Measurements from ENCODE around the gene SUGCT.

DNA sequence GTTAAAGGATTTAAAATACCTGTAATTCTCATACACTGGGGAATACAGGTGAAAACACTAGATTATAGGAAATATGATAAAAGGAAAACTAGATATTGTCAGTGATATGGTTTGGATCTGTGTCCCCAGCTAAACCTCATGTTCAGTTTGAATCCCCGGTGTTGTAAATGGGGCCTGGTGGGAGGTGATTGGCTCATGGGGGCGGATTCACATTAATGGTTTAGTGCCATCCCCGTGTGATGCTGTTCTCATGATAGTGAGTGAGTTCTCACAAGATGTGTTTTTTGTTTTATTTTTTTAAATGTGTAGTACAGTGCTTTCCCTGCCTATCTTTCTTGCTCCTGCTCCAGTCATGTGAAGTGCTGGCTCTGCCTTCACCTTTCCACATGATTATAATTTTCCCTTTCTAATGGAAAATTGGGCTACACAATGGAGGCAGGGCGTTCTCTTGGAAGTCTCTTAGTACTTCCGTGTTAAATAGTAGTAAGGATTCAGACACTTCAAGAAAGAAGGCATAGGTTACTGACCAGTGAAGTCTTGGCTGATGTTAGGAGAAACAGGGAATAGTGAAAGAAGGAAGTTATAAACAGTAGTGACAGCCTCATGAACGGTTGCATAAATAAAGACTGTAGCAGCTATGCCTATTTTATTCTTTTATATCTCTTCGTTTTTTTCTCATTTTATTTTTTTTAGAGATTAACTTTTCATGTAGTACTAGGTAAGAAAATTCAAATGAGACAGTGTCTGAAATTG is 386.4 kb downstream of the SUGCT start:
- no peak for TF ChIP-seq EZH2 (IDR thresholded peaks at IDR 0.05; ENCODE audit: borderline replicate concordance, low read depth, low read length, poor library complexity, severe bottlenecking)
- TF ChIP-seq, protein P1, sequence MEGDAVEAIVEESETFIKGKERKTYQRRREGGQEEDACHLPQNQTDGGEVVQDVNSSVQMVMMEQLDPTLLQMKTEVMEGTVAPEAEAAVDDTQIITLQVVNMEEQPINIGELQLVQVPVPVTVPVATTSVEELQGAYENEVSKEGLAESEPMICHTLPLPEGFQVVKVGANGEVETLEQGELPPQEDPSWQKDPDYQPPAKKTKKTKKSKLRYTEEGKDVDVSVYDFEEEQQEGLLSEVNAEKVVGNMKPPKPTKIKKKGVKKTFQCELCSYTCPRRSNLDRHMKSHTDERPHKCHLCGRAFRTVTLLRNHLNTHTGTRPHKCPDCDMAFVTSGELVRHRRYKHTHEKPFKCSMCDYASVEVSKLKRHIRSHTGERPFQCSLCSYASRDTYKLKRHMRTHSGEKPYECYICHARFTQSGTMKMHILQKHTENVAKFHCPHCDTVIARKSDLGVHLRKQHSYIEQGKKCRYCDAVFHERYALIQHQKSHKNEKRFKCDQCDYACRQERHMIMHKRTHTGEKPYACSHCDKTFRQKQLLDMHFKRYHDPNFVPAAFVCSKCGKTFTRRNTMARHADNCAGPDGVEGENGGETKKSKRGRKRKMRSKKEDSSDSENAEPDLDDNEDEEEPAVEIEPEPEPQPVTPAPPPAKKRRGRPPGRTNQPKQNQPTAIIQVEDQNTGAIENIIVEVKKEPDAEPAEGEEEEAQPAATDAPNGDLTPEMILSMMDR (conservative IDR thresholded peaks at IDR 0.05; ENCODE audit: low read depth, low read length): no peak

Data from A673 (cell line).